Left kidney (tissue), 2 donors: ENCODE data around the gene FBXL16. TPM values are rescaled to one million over a fixed set of nuclear protein-coding genes. Genes with fewer than 3 reads are reported as not detected.

ENCODE experiments used
- DNase-seq: peaks from one replicate; pipeline ENCODE4 v3.0.0-alpha.2; 2013
- polyA plus RNA-seq: library from polyadenylated mRNA; unstranded; fragments of 120-200 nt; gene quantifications from one replicate; pipeline ENCODE4 v1.2.1, GENCODE V29; 2013; ENCODE audit not compliant: insufficient read length

Gene FBXL16
- polyA plus RNA-seq, 1 donor: 0.75 TPM

DNA sequence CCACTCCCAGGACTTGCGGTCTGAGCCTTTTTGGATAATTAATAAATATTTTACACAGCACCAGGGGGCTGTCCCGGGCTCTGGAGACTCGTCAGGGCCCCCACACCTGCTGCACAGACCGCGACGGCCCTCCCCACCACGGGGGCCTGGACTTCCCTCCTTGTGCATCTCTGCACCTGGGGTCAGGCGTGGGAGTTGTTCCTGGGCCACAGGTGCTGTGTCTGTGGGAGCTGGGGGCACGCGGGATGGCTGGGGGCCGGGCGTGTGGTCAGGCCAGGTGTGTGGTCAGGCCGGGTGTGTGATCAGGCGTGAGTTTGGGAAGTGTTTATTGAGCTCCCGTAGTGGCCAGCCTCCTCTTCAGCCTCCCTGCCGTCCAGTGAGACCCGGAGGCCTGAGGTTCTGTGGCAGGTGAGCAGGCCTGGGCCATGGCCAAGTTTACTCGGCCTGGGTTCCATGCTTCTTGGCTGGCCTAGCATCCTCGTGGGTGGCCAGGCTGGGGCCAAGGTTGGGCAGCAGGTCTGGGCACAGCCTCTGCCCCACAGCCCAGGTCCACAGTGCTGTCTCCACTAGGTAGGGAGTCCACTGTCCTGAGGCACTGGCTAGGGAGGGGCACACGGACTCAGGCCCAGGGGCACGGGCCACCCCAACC is 27.3 kb downstream of the FBXL16 start:
- DNase-seq: no peak

- no peak for DNase-seq
Measured at GRCh38 chr16:677316-678190, 28.0 kb downstream of the FBXL16 start.

DNA sequence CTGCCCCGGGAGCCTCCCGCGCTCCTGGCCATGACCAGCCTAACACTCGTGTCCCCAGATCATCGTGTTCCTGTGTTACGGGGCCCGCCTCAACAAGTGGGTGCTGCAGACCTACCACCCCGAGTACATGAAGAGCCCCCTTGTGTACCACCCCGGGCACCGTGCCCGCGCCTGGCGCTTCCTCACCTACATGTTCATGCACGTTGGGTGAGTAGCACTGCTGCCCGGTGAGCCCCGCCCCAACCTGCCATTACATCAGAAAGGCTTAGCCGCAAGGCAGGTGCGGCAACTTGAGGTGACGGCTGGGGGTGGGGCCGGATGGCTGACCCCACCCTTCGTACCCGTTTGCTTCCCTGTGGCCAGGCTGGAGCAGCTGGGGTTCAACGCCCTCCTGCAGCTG is 28.7 kb downstream of the FBXL16 start:
- no peak for DNase-seq

GRCh38 chr16:676565-676902 is 29.1 kb downstream of the FBXL16 start:
- no peak for DNase-seq

GRCh38 chr16:675884-676564 is 29.6 kb downstream of the FBXL16 start:
- no peak for DNase-seq

DNA sequence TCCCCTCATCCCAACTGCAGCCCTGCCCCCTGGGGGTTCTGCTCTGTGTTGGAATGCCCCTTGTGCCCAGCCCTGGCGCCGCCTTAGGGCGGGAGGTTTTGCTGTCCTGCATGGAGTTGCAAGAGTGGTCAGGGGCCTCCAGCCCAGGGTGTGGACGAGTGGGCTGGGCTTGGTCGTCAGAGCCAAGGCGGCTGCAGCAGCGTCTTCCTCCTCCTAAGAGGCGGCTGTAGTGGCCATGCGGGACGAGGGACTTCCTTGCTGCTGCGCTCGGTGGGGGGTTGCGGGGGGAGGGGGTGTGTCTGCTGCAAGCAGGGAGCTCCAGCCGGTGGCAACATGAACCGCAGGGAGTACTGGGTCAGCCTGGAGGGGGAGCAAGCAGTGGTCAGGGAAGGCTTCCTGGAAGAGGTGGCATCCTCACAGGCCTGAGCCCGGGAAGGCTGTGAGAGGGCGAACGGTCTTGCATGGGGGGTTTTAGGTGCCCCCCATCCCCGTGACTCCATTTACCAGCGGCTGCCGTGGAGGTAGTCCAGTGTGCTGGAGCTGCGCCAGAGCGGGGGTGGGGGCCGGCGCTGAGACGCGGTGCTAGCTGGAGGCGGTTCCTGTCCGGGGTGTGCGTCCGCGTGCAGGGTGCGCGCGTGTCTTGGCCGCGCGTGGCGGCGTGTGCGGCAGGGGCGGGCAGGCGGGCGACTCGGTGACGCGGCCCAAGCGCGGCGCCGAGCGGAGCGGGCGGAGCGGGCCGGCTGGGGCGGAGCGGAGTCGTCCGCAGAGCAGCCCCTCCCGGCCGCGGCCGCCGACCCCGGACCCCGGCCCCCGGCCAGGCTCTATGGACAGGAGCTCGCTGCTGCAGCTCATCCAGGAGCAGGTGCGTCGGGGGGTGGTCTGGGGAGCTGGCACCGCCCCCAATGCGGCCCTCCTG is 30.4 kb downstream of the FBXL16 start, which contains the start of gene RHBDL1:
Gene RHBDL1, plus strand, starts transcription at position 704 of the 916 bp plus-strand sequence. Its CDS starts 120 bp downstream, at position 824.
- DNase-seq: no peak

- DNase-seq: no peak
Measured at GRCh38 chr16:674214-674881, 31.3 kb downstream of the FBXL16 start.

- no peak for DNase-seq
Measured at GRCh38 chr16:673399-673991, 32.1 kb downstream of the FBXL16 start.

DNA sequence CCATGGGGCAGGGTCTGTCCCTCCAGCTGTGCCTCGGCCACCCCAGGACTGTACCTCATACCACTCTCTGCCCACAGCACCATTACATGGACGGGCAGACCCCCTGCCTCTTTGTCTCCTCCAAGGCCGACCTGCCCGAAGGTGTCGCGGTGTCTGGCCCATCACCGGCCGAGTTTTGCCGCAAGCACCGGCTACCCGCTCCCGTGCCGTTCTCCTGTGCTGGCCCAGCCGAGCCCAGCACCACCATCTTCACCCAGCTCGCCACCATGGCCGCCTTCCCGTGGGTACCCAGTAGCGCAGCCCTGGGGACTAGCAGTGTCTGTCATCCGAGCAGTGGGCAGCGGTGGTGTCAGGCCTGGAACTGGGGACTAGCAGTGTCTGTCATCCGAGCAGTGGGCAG is 32.8 kb downstream of the FBXL16 start:
- no peak for DNase-seq

DNA sequence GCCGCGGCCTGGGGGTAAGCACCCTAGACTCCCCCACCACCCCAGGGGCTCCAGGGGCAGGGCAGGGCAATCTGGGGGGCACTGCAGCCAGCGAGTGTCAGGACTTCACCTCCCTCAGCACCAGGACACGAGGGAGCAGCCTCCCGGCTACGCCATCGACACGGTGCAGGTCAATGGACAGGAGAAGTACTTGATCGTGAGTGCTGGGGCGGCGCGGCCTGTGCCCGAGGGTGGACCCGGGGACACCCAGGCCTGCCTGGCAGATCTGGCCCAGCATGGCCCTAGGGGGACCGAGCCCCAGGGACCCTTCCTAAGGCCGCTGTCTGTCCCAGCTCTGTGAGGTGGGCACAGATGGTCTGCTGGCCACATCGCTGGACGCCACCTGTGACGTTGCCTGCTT is 33.2 kb downstream of the FBXL16 start:
- DNase-seq: no peak

DNA sequence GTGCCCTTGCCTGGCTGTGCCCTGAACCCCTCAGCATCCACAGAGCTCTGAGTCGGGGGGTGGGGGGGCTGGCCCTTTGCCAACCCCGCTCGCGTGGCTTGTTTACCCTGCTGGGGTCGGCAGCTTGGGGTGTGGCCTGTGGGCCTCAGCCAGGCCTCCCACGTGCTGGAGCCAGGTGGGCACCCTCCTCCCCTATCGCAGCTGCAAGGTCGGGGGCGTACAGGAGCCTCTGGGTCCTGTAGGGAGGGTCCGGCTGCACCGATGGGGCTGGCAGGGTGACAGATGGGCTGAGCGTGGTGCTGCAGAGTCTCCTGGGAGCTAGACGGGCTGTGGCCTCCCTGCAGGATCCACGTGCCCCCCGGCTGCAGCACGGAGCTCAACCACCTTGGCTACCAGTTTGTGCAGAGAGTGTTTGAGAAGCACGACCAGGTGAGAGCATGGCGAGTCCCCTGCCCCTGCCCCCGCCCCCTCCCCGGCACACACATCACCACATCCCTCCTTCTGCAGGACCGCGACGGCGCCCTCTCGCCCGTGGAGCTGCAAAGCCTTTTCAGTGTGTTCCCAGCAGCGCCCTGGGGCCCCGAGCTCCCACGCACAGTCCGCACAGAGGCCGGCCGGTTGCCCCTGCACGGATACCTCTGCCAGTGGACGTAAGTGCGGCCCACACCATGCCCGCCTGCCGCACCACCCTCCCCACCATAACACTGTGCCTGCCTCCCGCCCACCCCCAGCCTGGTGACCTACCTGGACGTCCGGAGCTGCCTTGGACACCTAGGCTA is 34.1 kb downstream of the FBXL16 start:
- DNase-seq: no peak

DNA sequence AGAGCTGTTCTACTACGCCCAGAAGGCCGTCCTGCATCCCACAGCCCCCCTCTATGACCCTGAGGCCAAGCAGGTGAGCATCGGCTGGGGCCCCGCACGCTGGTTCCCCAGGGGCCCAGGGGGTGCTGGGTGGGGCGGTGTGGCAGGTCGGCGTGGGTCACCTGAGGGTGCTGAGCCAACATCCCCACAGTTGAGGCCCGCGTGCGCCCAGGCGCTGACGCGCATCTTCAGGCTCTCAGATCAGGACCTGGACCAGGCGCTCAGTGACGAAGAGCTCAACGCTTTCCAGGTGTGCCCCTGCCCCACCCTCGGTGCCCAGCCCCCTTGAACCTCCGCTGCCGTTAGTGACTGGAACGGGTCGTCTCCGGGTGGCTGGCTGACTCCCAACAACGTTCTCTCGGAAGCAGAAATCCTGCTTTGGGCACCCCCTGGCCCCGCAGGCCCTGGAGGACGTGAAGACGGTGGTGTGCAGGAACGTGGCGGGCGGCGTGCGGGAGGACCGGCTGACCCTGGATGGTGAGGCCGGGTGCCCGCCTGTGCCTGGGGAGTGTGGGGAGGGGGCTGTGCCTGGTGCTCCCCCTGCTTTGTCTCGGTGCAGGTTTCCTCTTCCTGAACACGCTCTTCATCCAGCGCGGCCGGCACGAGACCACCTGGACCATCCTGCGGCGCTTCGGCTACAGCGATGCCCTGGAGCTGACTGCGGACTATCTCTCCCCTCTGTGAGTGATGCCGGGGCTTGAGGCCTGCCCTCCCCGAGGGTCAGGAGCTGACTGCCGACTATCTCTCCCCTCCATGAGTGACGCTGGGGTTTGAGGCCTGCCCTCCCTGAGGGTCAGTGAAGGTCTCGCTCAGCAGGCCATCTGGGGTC is 34.9 kb downstream of the FBXL16 start:
- DNase-seq: no peak

GRCh38 chr16:669666-670065 is 35.9 kb downstream of the FBXL16 start:
- DNase-seq: no peak

- no peak for DNase-seq
Measured at GRCh38 chr16:668519-669171, 37.0 kb downstream of the FBXL16 start.

- peak; percentile 89 for DNase-seq
Measured at GRCh38 chr16:667780-668518, 37.7 kb downstream of the FBXL16 start, which contains the start of gene RHOT2. Gene RHOT2, plus strand, starts transcription at chr16:668132. Its CDS starts 68 bp downstream, at chr16:668200.

DNA sequence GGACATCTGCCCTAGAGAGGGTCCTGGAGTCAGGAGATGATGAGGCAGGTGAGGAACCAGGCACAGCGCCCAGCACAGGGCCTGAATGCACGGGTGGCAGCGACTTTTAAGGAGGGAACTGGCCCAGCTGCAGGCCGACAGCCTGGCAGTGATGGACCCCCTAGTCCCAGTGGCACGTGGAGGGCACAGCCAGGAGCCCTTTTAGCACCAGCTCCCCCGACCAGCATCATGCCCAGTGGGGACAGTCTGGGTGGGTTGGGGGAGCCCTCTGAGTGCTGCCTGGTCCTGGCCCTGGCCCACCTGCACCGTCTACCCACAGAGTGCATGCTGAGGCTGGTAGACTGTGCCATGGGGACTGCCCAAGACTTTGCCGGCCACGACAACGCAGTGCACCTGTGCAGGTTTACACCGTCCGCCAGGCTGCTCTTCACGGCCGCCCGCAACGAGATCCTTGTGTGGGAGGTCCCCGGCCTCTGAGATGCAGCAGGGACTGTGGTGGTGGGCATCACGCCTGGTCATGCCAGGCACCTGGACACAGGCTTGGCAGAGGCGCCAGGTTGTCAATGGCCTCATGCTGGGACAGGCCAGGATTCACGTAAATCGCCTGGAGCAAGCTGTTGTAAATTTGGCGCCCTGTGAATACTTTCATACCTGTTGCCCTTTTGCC is 38.4 kb downstream of the FBXL16 start:
- DNase-seq: no peak

DNA sequence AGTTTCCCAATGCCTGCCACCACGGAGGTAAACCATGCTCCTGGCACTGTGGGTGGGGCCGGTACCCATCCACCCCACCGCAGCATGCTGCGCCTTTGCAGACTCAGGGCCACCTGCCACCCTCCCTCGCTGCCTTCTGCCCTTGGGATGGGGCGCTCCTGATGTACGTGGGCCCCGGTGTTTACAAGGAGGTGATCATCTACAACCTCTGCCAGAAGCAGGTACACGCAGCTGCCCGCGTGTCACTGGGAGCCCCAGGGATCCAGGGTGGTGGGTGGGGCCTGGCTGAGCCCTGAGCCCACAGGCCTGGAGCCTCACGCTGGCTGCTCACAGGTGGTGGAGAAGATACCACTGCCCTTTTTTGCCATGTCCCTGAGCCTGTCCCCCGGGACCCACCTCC is 39.0 kb downstream of the FBXL16 start:
- no peak for DNase-seq
